Activated T-helper 2 cell treated with anti-CD3 and anti-CD28 coated beads, Interferon-gamma antibody, Interleukin-2, Interleukin-4, amounts not matched to agents 10 μg/mL and 5 μg/mL and 100 μg/mL, durations not matched to agents 14 hours and 24 hours and 36 hours (primary cell): ENCODE results near the gene CDY2B. TPM values are rescaled to one million over a fixed set of nuclear protein-coding genes. Genes with fewer than 3 reads are reported as not detected.
"Not testable (repeated sequence)": the region's sequence is repeated elsewhere in the genome, so short reads cannot be mapped to it uniquely, and the experiment has no call there.

Experiments
- DNase-seq: peaks from one replicate; pipeline ENCODE4 v3.0.0; 2021; ENCODE audit warnings: low spot score
- H3K27ac Mint-ChIP-seq: one replicate; pipeline ENCODE4 v1.8.0; 2021; ENCODE audit warnings: mixed read lengths
- H3K27me3 Mint-ChIP-seq: one replicate; pipeline ENCODE4 v1.8.0; 2021; ENCODE audit warnings: low read depth, mixed read lengths
- H3K36me3 Mint-ChIP-seq: one replicate; pipeline ENCODE4 v1.8.0; 2021; ENCODE audit warnings: low read depth, mixed read lengths
- H3K4me1 Mint-ChIP-seq: one replicate; pipeline ENCODE4 v1.8.0; 2021; ENCODE audit warnings: low read depth, mixed read lengths
- H3K4me3 Mint-ChIP-seq: one replicate; pipeline ENCODE4 v1.8.0; 2021; ENCODE audit warnings: low read depth, mild to moderate bottlenecking, moderate library complexity, mixed read lengths
- H3K9me3 Mint-ChIP-seq: one replicate; pipeline ENCODE4 v1.8.0; 2021; ENCODE audit warnings: mixed read lengths
- intact Hi-C: fragments of 100-400 bp; cut with micrococcal nuclease; formaldehyde crosslinking; loops from one replicate; pipeline ENCODE4 v1.15.1; 2023
- total RNA-seq: library from RNA; stranded (reverse); gene quantifications from 2 replicates; pipeline ENCODE4 v1.2.3, GENCODE V29; 2022

The CDY2B gene, protein sequence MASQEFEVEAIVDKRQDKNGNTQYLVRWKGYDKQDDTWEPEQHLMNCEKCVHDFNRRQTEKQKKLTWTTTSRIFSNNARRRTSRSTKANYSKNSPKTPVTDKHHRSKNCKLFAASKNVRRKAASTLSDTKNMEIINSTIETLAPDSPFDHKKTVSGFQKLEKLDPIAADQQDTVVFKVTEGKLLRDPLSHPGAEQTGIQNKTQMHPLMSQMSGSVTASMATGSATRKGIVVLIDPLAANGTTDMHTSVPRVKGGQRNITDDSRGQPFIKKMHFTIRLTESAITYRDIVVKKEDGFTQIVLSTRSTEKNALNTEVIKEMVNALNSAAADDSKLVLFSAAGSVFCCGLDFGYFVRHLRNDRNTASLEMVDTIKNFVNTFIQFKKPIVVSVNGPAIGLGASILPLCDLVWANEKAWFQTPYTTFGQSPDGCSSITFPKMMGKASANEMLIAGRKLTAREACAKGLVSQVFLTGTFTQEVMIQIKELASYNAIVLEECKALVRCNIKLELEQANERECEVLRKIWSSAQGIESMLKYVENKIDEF
- not detected in 2 replicates for total RNA-seq

DNA sequence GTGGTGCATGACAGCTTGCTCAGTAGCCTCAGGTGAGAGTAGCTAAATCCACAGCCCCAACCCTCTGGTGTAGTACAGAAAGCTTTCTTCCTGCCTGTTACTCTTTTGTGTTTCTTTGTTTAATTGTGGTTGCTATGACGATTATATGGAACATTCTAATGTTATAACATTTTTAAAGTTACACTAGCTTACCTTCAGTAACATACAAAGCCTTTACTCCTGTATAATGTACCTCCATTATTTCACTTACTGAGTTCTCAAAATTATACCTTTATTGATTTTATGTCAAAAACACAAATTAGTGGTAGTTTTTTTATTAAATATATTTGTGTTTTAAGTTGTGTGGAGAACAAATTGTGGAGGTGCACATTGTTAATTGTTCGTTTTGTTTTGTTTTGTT is at the start of gene CDY2B:
TSS of gene CDY2B (minus strand) at position 101 of the 400 bp plus-strand sequence. CDS start 328 bp downstream, outside the sequence.
- H3K4me1 Mint-ChIP-seq, H3K4me3 Mint-ChIP-seq, DNase-seq, H3K36me3 Mint-ChIP-seq, H3K27ac Mint-ChIP-seq, H3K9me3 Mint-ChIP-seq, H3K27me3 Mint-ChIP-seq, intact Hi-C loops: not testable (repeated sequence)

DNA sequence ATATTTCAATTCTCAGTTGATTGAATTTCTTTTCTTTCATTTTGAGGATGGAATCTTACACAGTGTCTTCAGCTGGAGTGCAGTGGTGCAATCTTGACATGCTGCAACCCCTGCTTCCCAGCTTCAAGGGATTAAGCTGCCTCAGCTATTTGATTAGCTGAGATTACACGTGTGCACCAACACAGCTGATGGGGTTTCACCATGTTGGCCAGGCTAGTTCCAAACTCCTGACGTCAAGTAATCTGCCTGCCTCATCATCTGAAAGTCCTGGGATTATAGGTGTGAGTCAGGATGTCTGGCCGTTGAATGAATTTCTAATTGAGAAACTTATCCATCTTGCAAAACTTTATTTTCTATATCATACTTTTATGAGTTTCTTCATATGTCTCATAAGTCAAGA is 28.0 kb upstream of the CDY2B start:
- H3K4me1 Mint-ChIP-seq, DNase-seq, H3K9me3 Mint-ChIP-seq, intact Hi-C loops, H3K27ac Mint-ChIP-seq, H3K36me3 Mint-ChIP-seq, H3K4me3 Mint-ChIP-seq, H3K27me3 Mint-ChIP-seq: not testable (repeated sequence)

DNA sequence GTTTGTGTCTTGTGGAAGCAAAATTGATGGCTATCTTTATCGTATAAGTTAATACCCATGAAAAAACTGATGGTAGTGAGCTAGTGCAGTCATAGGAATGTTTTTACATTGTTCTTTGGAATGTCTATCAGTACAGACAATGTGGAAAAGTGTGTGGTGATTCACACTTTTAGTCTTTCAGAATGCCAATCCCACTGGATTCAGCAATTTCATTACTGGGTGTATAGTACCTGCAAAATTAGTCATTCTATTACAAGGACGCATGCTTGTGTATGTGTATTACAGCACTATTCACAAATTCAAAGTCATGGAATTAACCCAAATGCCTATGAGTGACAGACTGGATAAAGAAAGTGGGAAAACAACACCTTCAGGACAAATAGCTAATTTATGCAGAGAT is 27.3 kb upstream of the CDY2B start:
- DNase-seq, intact Hi-C loops, H3K27me3 Mint-ChIP-seq, H3K36me3 Mint-ChIP-seq, H3K27ac Mint-ChIP-seq, H3K4me1 Mint-ChIP-seq, H3K4me3 Mint-ChIP-seq, H3K9me3 Mint-ChIP-seq: not testable (repeated sequence)

DNA sequence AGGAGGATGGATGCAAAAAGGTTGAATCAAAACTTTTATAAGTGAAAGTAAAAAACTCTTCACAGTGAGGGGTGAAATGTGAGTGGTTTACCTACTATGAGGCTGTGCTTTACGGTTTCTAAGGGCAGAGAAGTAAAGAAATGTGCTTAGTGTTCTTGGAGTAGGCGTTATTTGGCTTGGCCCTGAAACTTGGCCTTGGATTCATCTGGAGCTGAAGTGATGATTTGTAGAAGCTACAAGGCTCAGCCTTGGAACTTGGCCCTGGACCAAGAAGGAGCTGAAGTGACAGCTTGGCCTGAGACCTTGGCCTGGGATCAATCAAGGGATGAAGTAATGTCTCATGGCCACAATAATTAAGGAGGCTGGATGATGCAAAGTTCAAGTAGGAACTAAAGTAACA is 1.7 kb upstream of the CDY2B start:
- intact Hi-C loops, H3K4me1 Mint-ChIP-seq, H3K27me3 Mint-ChIP-seq, H3K27ac Mint-ChIP-seq, H3K36me3 Mint-ChIP-seq, H3K4me3 Mint-ChIP-seq, DNase-seq, H3K9me3 Mint-ChIP-seq: not testable (repeated sequence)

DNA sequence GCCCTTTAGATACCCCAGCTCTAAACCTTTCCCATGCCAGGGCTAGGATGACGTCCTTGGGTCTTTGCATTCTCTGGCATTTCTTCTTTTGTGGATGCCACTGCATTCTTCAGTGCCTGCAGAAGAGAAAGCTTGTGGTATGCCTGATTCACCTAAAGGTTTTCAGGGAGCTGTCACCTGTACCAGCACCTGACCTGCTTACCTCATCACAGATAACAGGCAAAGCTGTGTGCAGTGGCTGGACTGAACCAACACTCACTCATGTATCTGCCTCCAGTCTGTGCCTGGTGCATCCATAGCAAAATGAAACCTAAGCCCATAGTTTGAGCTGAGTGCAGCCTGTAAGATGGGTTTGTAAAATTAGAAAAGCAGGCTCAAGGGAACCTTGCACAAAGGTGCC is 3.3 kb downstream of the CDY2B start:
- H3K27ac Mint-ChIP-seq, H3K9me3 Mint-ChIP-seq, H3K36me3 Mint-ChIP-seq, intact Hi-C loops, H3K4me3 Mint-ChIP-seq, H3K27me3 Mint-ChIP-seq, DNase-seq, H3K4me1 Mint-ChIP-seq: not testable (repeated sequence)

DNA sequence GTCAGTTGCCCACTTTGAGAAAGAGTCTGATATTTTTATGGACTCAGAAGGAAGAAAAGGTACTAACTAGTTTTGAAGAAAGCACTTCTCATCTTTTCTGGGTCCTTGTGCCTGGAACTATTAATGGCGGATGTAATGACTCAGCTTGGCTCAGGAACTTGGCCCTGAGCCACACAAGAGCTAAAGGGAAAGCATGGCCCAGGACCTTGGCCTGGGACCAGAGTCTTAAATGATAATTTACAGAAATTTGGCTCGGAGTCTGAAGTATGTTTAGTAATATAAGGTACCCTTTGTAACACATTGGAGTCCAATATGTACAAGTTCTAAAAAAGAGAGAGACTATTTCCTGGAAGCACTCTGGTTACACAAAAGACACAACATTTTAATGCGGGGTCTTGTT is 4.6 kb downstream of the CDY2B start:
- H3K4me1 Mint-ChIP-seq, H3K9me3 Mint-ChIP-seq, H3K36me3 Mint-ChIP-seq, H3K27ac Mint-ChIP-seq, H3K27me3 Mint-ChIP-seq, intact Hi-C loops, DNase-seq, H3K4me3 Mint-ChIP-seq: not testable (repeated sequence)

DNA sequence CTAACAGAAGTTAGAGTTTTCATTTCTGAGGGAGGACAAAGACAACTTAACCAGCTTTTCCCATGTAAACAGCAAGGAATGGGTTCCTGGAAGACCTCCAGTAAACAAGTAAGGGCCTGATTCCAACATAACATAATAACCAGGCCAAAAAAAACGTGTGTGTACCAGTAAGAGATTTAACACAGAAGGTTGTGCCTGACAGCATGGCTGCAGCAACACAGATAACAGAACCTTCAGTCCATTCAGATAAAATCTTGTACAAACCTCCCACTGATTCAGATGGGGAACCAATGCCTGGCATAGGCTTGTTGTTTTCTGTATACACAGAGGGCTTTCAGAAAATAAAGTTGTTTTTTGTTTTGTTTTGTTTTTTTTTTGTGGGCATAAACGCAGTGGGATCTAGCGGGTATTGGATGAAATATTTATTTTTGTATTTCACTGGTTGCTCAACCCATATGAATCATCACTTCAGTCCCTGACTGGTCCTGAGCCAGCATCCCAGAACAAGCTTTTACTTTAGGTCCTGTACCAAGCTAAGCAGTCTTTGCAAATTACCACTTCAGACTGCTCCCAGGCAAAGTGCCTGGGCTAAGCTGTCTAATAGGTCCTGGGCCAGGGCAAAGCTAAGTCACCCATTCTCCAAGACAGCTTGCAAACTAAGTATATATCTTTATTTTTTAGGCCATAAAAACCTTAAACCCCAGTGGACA is 8.7 kb downstream of the CDY2B start:
- DNase-seq, H3K27ac Mint-ChIP-seq, H3K36me3 Mint-ChIP-seq, H3K9me3 Mint-ChIP-seq, H3K4me3 Mint-ChIP-seq, H3K27me3 Mint-ChIP-seq, intact Hi-C loops, H3K4me1 Mint-ChIP-seq: not testable (repeated sequence)

DNA sequence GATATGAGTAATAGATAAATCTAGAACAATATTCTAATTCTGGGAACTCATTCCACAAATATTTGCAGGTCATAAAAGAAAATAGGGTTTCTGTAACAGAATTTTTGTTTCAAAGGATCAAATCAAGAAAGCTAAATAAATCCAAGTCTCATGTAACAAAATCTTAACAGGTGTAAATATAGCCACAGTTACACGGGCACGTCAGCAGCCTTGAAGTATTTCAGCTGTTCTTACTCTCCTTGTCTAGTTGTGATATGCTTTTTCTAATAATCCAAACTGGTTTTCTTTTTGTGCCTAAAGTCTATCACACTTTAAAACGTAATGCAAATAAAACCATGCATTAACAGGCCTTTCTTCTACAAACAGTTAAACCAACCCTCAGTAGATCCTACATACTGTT is 9.3 kb downstream of the CDY2B start:
- H3K27ac Mint-ChIP-seq, intact Hi-C loops, H3K4me3 Mint-ChIP-seq, H3K36me3 Mint-ChIP-seq, H3K9me3 Mint-ChIP-seq, H3K27me3 Mint-ChIP-seq, H3K4me1 Mint-ChIP-seq, DNase-seq: not testable (repeated sequence)

DNA sequence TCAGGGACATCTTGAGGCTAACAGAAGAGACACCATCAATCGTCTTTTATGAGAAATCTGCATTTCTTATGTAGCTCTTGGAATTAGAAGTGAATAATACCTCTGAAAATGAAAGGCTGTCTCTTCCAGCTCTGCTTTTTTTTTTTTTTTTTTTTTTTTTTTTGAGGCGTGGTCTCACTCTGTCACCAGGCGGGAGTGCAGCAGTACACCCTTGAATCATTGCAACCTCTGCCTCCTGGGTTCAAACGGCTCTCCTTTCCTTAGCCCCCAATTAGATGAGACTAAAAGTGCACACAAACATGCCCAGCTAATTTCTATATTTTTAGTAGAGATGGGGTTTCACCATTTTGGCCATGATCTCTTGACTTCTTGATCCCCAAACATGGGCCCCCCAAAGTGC is 12.2 kb downstream of the CDY2B start:
- H3K9me3 Mint-ChIP-seq, H3K4me1 Mint-ChIP-seq, H3K27me3 Mint-ChIP-seq, intact Hi-C loops, H3K4me3 Mint-ChIP-seq, H3K27ac Mint-ChIP-seq, DNase-seq, H3K36me3 Mint-ChIP-seq: not testable (repeated sequence)

DNA sequence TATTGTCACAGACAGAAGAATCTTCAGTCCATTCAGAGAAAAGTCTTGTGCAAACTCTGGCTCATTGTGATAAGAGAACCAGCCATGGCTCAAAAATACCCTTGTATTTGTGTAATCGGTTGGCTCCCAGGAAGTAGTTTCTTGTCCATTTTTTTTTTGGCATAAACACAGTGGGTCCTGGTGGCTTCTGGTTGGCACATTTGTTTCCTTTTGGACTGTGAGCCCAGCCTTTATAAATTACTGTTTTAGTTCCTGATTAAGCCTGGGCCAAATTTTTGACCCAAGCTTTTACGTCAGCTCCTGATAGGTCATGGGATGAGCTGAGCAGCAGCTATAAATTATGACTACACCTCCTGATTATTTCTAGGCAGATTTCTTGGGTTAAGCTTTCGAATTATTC is 19.4 kb downstream of the CDY2B start:
- DNase-seq, H3K4me1 Mint-ChIP-seq, H3K27me3 Mint-ChIP-seq, H3K9me3 Mint-ChIP-seq, intact Hi-C loops, H3K4me3 Mint-ChIP-seq, H3K36me3 Mint-ChIP-seq, H3K27ac Mint-ChIP-seq: not testable (repeated sequence)

DNA sequence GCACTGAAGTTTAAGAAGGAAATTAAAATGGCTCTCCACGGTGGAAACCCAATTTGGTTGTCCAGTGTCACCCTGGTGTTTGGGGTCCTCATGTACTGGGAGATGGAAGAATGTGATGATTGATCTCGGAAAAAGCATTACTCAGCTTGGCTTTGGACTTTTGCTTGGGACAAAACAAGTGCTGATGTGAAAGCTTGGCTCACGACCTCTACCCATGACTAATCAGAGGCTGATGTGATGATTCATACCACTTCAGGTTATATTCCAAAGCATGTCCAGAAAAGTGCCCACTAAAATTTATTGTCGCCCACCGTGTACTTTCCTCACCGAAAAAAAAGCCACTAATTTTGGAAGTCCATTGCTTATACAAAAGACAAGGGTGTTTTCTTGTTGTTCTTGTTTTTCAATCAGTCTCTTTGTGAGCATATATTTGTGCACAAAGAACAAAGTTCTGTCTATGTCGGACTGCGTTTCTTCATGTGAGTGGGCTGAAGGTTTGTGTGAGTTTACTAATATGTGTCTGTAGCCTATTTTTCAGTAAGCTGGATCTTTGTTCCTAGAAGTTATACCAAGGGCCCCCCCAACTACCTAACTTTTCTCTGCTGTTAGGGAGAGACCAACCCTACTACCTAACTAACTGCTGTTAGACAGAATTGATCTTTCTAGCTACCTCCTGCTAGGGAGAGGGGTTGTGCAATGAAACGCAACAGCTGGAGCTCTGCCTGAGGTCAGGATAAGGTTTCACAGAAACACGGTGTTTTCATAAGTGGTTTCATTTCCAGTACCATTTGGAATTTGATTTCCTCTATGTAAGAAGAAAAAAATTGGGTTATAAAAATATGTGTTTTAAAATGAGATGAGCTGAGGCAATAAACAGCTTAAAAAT is 22.8 kb downstream of the CDY2B start:
- H3K4me1 Mint-ChIP-seq, H3K9me3 Mint-ChIP-seq, H3K36me3 Mint-ChIP-seq, DNase-seq, intact Hi-C loops, H3K27me3 Mint-ChIP-seq, H3K4me3 Mint-ChIP-seq, H3K27ac Mint-ChIP-seq: not testable (repeated sequence)

DNA sequence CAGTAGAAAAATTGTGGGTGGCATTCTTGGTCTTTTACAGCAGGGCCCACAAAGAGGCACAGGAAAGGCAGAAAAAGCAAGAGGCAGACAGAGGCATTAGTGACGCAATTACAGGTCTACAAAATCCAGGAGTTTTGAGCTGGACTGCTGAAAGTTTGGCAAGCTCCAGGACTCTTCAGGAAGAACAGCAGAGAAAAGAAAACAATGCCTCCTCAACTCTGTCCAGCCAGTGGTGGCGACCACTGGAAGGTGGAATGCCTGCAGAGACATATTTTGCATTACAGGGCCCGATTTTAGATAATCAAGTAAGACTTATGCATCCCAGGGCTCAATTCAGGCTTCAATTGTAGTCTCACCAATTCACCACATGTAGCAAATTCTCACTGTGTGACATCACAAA is 23.5 kb downstream of the CDY2B start:
- DNase-seq, H3K27me3 Mint-ChIP-seq, H3K9me3 Mint-ChIP-seq, H3K4me1 Mint-ChIP-seq, H3K27ac Mint-ChIP-seq, H3K4me3 Mint-ChIP-seq, H3K36me3 Mint-ChIP-seq, intact Hi-C loops: not testable (repeated sequence)
